HPDE6-E6E7 (cell line): ENCODE results near the gene CHRND.
"Not testable (repeated sequence)": the region's sequence is repeated elsewhere in the genome, so short reads cannot be mapped to it uniquely, and the experiment has no call there.

Experiments used
- DNase-seq: peaks from one replicate; pipeline ENCODE4 v3.0.0; 2011; ENCODE audit warnings: missing footprints; ENCODE audit errors: extremely low spot score

Gene CHRND

DNA sequence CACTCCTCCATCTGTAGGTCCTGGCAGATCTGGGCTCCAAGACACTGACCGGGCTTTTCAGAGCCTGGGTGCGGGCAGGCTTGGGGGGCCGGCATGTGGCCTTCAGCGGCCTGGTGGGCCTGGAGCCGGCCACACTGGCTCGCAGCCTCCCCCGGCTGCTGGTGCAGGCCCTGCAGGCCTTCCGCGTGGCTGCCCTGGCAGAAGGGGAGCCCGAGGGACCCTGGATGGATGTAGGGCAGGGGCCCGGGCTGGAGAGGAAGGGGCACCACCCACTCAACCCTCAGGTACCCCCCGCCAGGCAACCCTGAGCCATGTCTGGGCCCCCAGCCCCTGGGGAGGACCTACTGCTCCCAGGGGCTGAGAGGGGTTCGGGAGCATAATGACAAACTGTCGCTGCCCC, 761 bp upstream of the CHRND start:
- DNase-seq = no peak

DNA sequence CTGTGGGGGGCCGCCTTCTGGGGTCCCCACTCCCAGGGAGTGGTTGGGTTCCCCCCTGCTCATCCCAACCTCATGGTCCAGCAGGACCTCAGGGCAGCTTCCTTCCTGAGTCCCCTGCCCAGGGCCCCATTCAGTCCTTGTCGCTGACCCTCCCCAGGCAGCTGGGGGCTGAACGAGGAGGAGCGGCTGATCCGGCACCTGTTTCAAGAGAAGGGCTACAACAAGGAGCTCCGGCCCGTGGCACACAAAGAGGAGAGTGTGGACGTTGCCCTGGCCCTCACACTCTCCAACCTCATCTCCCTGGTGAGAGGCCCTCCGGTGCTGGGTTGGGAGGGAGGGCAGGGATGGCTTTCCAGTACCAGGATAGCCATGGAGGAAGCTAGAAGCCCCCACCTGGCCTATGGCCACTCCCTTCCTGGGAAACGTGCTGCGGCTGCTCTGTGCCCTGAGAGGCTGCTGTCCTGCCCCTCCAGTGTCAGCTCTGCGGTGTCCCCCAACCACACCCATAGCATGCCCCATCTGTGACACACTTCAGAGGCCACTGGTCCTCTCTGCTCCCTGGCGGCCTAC, 497 bp downstream of the CHRND start:
- no peak for DNase-seq

DNA sequence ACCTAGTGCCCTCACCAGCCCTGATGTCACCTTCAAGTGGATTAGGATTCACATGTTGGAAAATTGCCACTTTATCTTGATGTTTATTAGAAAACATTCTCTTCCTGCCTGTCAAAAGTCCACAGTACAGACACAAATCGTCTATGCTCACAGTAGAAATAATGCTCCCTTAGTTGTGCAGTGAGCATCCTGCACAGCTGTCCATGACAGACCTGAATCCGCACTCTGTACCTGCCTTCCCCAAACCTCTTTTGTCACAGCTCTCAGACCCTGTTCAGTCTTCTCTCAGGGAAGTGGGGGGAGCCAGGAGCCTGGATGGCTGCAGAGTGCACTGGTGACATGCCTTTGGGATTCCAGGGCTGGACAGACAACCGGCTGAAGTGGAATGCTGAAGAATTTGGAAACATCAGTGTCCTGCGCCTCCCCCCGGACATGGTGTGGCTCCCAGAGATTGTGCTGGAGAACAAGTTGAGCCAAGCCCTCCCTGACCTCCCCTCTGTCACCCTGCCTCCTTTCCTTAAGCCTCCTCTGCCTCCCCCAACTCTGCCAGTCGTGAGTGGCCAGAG, 2.0 kb downstream of the CHRND start:
- no peak for DNase-seq

DNA sequence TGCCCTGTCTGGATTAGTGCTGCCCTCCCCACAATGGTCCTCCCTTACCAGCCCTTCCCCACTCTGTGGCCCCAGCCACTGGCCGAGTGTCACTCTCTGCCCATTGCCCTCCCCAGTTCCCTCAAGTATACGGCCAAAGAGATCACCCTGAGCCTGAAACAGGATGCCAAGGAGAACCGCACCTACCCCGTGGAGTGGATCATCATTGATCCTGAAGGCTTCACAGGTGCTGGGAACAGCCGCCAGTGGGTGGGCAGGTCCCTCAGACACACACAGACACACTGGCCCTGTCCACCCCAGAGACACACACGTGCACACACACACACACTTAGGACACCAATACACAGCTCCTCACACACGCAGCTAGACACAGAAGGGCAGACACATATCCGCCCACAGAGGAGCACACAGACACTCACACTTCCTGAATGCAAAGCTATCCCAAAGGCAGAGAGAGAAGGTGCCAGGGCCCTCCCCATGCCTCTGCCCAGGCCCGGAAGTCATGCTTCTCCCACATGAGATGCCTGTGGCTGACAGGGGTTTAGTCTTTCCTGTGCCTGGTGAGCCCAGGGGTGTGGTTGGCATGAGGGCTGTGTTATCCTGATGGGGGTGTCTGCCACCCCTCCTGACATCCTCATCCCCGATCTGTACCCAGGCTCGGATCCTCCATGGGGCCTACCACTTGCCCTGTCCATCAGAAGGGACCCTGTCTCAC, 2.9 kb downstream of the CHRND start:
- DNase-seq = no peak

DNA sequence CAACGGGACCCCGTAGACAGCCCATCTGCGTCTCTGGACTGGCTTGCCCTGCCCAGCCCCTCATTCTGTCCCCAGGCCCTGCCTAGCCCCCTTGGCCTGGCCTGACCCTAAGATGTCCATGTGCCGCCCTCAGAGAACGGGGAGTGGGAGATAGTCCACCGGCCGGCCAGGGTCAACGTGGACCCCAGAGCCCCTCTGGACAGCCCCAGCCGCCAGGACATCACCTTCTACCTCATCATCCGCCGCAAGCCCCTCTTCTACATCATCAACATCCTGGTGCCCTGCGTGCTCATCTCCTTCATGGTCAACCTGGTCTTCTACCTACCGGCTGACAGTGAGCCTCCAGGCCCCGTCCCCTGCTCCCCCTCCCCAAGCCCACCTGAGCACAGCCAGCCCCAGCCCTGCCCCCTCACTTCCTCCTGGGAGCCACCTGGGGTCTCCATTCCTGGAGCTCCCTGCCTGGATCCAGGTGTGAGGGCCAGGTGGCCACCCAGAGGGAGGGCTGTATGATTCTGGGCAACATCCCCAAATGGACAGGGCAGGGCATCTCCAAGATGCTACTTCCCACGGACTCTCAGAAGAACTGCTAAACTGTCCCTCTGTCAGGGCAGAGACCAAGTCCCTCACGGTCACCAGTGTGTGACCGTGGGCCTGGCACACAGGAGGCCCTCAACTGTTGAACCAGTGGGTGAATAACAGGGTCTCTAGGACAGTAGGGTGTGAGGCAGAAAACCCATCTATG, 4.0 kb downstream of the CHRND start:
- DNase-seq = no peak

DNA sequence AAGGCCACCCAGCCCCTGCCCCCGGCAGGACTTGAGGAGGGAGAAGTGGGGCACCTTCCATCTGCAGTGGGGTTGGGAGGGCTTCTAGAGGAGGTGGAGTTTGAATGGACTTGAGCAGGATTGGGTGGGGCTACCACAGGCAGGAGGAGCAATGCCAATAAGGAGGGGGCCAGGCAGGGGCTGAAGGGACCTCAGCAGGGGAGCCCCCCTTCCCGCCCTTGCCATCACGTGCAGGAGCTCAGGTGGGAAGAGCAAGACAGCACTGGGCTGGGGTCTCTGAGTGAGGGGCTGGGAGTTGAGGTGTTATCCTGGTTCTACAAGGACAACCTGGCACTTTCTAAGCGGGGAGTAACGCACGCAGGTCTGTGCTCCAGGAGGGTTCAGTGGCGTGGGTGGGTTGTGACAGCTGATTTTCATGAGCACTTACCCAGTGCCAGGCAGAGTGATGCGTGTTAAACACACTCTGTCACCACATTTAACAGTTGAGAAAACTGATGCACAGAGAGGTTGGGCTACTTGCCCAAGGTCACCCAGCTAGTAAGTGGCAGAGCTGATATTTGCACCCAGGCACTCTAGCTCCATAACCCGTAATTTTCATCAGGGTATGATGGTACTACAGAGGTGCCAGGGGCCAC, 4.8 kb downstream of the CHRND start:
- no peak for DNase-seq

DNA sequence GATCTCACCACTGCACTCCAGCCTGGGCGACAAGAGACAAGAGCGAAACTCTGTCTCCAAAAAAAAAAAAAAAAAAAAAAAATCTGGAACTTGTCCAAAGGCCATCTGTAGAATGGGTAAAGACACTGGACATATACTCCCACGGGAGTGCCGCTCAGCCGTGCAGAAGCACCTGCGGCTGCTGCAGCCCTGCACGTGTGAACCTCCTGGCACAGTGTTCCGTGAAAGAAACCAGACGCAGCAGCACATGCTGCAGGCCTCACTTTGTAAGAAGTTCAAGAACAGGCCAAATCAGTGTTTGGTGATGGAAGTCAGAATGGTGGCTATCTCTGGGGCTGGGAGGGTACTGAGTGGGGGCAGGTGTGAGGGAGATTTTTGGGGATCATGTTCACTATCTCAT, 6.5 kb downstream of the CHRND start:
- no peak for DNase-seq

DNA sequence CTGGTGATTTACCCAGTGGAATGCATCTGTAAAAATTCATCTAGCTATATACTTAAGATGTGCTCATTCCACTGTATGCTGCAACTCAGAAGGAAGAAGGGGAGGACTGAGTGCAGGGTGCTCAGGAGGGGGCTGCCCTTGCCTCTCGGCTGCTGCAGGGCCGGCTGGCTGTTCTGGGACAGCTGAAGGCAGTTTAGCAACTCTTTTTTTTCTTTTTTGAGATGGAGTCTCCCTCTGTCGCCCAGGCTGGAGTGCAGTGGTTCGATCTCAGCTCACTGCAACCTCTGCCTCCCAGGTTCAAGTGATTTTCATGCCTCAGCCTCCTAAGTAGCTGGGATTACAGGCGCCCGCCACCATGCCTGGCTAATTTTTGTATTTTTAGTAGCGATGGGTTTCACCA, 6.9 kb downstream of the CHRND start:
- DNase-seq = not testable (repeated sequence)

DNA sequence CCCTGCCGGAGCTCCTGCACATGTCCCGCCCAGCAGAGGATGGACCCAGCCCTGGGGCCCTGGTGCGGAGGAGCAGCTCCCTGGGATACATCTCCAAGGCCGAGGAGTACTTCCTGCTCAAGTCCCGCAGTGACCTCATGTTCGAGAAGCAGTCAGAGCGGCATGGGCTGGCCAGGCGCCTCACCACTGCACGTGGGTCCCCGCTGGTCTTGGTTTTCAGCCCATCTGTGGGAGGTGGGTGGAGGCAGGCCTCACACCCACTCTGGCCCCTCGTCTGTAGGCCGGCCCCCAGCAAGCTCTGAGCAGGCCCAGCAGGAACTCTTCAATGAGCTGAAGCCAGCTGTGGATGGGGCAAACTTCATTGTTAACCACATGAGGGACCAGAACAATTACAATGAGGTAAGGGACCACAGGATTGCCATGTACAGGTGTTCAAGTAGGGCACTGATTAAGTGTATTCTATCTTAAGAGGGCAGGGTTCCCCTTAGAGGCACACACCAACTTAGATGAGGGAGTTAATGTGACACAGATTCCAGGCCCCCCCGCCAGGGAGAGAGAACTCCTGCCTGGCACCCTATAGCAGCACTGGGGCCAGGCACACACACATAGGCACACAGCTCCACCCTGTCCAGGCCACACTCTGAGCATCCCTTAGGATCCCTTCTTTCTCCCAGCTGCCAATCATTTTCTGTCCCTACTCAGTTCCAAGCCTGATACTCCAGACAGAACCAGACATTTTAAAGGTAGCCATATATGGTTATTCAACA, 8.2 kb downstream of the CHRND start:
- DNase-seq = no peak

DNA sequence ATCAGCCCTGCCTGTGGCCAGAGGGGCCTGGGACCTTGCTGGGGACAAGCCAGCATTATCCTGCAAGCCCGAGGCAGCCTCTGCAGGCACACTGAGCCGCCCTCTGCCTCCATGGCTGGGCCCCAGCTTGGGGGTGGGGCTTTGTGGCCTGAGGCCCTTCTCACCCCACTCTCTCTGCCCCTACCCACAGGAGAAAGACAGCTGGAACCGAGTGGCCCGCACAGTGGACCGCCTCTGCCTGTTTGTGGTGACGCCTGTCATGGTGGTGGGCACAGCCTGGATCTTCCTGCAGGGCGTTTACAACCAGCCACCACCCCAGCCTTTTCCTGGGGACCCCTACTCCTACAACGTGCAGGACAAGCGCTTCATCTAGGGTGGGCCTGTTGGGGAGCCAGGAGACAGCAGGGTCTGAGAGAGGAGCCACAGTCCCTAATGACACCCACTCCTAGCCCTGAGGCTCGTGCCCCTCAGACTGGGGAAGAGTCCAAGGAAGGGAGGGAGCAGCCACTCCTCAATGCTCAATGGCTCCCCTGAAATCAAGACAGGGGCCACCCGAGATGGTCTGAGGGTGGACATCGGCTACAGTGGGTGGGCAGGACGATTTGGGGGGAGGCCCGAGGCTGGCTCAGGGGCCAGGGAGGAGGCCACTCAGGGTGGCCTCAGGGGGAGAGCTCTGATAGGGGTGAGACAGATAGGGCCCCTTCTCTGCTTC, 9.1 kb downstream of the CHRND start:
- DNase-seq = no peak

DNA sequence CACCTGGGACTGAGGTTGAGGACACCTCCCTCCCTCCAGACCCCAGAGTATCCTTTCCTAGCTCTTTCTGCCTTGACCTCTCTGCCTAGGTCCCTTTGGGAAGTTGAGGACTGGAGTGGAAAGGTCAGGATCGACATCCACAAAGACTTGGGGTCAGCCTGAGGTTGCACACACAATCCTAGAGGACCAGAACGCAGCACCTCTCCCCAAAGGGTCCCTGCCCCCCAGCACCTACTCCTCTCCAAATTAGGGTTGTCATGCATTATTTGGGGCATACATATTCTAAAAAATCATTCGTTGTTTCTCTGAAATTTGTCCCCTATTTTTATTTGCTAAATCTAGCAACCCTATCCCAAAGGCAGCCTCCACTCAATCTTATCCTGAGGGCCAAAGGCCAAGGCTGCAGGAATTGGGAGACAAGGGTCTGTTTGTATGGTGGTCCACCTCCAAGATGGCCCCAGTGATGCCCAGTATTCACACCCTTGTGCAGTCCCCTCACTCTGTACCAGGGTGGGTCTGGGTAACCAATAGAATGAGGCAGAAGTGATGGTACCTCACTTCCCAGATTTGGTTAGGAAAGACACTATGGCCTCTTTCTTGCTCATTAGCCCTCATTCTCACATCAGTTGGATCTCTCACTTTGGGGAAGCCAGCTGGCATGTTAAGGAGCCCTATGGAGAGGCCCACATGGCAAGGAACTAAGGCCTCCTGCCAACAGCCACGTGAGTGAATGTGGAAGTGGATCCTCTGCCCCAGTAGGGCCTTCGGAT, 10.0 kb downstream of the CHRND start:
- DNase-seq = no peak

DNA sequence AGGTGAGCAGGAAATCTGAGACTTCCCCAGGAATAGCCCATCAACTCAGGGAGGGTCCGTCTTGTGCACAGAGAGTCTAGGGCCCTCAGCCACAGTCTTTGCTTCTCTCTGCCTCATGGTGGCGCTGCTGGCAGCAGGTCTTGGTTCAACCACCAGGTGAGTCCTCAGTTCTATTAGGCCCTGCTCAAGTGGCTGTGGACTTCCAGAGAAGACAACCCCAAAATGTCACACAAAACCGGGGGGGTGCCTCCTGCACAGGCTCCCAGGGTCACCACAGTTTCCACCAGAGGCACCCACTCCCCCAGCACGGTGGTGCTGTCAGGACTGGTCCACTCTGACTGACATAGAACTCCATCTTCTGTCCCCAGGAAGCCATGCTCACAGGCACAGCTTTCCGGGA, 11.1 kb downstream of the CHRND start:
- no peak for DNase-seq

DNA sequence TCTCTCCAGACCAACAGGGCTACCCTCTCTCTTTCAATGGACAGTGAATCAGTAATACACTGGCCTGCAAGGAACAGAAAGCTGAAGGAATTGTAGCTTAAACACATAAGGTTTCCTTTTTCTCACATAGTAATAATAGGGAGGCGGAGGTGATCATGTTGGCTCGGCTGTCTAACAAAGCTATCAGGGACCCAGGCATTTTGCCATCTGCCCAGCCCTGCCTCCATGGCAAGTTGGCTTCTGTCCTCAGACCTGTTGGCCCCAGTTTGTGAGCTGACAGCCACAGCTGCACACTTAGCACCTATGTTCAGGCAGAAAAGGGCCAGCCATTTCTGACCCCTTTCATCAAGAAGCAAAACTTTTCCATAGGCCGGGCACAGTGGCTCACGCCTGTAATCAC, 11.5 kb downstream of the CHRND start:
- no peak for DNase-seq

DNA sequence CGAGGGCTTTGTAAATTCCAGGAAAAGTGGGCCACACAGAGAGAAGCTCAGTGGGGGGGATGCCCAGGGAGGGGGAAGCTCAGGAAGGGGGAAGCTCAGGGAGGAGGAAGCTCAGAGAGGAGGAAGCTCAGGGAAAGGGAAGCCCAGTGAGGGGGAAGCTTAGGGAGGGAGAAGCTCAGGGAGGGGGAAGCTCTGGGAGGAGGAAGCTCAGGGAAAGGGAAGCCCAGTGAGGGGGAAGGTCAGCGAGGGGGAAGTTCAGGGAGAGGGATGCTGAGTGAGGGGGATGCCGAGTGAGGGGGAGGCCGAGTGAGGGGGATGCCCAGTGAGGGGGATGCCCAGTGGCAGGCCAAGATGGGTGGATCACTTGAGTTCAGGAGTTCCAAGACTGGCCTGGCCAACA, 12.7 kb downstream of the CHRND start:
- DNase-seq = no peak

DNA sequence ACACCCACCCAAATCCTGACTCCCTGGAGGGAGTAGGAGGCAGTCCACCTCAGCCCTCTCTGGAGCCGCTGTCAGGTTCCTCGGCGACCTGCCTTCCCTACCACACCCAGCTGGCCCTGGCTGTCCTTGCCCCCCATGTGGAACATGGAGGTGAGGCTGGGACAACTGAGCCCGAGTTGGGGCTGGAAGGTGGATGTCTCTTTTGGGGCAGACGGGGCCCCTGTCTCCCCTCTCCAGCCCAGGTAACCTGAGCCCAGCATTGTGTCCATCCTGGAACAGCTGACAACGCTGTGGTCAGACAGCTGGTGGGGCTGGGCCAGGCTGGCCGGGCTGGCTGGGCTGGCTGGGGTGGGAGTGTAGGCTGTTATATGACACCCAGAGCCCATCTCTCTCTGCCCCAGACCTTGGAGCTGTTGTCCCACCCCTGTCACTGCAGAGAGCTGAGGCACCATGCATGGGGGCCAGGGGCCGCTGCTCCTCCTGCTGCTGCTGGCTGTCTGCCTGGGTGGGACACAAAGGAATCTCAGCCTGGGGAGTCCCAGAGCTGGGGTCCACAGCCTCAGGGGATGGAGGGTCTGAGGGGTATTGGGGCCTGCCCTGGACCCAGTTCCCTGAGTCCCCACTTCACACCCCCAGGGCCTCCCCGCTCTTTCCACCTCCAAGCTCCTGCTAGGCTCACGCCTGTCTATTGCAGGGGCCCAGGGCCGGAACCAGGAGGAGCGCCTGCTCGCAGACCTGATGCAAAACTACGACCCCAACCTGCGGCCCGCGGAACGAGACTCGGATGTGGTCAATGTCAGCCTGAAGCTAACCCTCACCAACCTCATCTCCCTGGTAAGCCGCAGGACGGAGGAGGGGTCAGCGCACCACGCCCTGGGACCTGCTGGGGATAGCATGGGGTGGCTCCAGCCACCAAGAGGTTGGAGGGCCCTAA, 13.6 kb downstream of the CHRND start, which contains the start of gene CHRNG:
Gene CHRNG, plus strand, starts transcription at position 395 of the 934 bp plus-strand sequence. Its CDS starts 56 bp downstream, at position 451.
- DNase-seq = no peak

DNA sequence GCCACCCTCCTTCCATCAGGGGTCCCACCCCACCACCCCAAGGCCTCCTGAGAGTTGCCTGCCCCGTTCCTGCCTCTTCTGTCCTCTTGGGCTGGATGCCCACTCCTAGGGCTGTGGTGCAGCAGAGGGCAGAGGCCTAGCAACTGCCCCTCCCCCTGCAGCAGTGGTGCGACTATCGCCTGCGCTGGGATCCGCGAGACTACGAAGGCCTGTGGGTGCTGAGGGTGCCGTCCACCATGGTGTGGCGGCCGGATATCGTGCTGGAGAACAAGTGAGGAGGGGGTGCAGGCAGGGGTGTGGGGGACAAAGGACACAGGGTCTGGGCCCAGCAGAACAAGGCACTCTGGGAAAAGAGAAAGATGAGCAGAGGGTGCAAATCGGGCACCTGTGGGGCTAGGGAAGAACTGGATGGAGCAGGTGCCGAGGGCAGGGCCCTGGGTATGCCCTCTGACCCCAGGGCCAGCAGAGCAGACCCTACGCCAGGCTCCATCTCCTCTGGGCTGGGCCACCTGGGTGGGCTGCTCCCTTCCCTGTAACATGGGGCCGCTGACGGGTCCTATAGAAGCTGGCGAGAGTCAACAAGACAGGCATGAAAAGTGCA, 14.6 kb downstream of the CHRND start:
- DNase-seq = no peak

DNA sequence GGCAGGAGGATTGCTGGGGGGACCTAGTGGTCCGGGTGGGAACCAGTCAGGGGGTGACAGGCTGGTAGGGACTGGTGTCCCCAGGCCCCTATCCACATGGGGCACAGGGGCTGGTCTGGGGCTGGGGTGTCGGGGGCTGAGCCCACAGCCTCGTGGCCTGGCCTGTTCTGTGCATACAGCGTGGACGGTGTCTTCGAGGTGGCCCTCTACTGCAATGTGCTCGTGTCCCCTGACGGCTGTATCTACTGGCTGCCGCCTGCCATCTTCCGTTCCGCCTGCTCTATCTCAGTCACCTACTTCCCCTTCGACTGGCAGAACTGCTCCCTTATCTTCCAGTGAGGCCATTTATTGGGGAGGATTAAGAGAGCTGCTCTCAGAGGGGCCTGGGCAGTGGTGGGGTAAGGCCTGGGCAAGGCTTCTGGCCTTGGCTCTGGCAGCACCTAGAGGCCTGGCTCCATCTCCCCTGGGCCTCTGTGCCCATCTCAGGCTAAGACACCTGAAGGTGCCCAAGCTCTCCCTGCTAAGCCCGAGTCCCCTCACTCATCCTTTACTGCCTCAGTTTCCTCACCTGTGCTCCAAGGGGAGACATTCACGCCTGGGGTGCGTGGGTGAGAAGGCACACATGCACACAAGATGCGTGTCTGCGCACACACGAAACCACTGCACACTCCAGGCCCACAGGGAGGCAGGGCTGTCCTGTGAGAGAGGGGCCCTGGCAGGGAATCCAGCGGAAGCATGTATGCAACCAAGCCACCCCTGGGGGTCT, 15.4 kb downstream of the CHRND start:
- DNase-seq = no peak
